HG02763 (cell line): ENCODE measurements around the gene LAMA5.

Experiments
- ATAC-seq: cut with Tn5 transposase; IDR thresholded peaks from one replicate; pipeline ENCODE4 v1.9.1; 2021; ENCODE audit warnings: mild to moderate bottlenecking, moderate library complexity; ENCODE audit not compliant: unreplicated experiment

LAMA5 gene

GRCh38 chr20:62330576-62331317 lies 36.4 kb downstream of the LAMA5 start:
- ATAC-seq: no peak

- ATAC-seq: no peak
These were observed 37.4 kb downstream of the LAMA5 start for GRCh38 chr20:62329389-62330377.

GRCh38 chr20:62328684-62329388 lies 38.3 kb downstream of the LAMA5 start:
- ATAC-seq: no peak

GRCh38 chr20:62327726-62328495 lies 39.2 kb downstream of the LAMA5 start:
- no peak for ATAC-seq

GRCh38 chr20:62326959-62327725 lies 40.0 kb downstream of the LAMA5 start:
- ATAC-seq: no peak

- ATAC-seq: no peak
These were observed 40.6 kb downstream of the LAMA5 start for GRCh38 chr20:62326559-62326958.

- ATAC-seq: no peak
These were observed 41.8 kb downstream of the LAMA5 start for GRCh38 chr20:62325172-62325905.

GRCh38 chr20:62323980-62324906 lies 42.9 kb downstream of the LAMA5 start:
- ATAC-seq: no peak

GRCh38 chr20:62323146-62323979 lies 43.7 kb downstream of the LAMA5 start:
- no peak for ATAC-seq

- no peak for ATAC-seq
These were observed 44.5 kb downstream of the LAMA5 start for GRCh38 chr20:62322492-62323041.

- ATAC-seq: no peak
These were observed 45.1 kb downstream of the LAMA5 start for GRCh38 chr20:62321975-62322374.

GRCh38 chr20:62321521-62321948 lies 45.6 kb downstream of the LAMA5 start:
- no peak for ATAC-seq

GRCh38 chr20:62320581-62321354 lies 46.3 kb downstream of the LAMA5 start:
- ATAC-seq: no peak

GRCh38 chr20:62319346-62319909 lies 47.7 kb downstream of the LAMA5 start:
- ATAC-seq: no peak
